H9 (cell line): ENCODE results near the gene PPP1R27. TPM values are rescaled to one million over a fixed set of nuclear protein-coding genes. Genes with fewer than 3 reads are reported as not detected.

Source experiments
- DNase-seq: peaks from one replicate; pipeline ENCODE4 v3.0.0-alpha.2; 2017
- H2AFZ ChIP-seq: one replicate; pipeline ENCODE4 v1.6.1; 2013; ENCODE audit warnings: mild to moderate bottlenecking, low read length, control low read depth, moderate library complexity
- H2AK5ac ChIP-seq: 2 replicates; pipeline ENCODE4 v1.6.1; 2013; ENCODE audit warnings: low read length, control low read depth, mixed read lengths; ENCODE audit not compliant: insufficient read length
- H2BK120ac ChIP-seq: one replicate; pipeline ENCODE4 v1.6.1; 2013; ENCODE audit warnings: low read depth, mild to moderate bottlenecking, low read length, control low read depth, inconsistent platforms; ENCODE audit not compliant: poor library complexity, severe bottlenecking
- H2BK12ac ChIP-seq: 2 replicates; pipeline ENCODE4 v1.6.1; 2013; ENCODE audit warnings: low read length, control low read depth, mixed read lengths, low read depth; ENCODE audit not compliant: insufficient read length
- H2BK15ac ChIP-seq: 2 replicates; pipeline ENCODE4 v1.6.1; 2013; ENCODE audit warnings: low read depth, low read length, control low read depth
- H2BK20ac ChIP-seq: one replicate; pipeline ENCODE4 v1.6.1; 2013; ENCODE audit warnings: low read depth, mild to moderate bottlenecking, low read length, control low read depth, inconsistent platforms; ENCODE audit not compliant: poor library complexity, severe bottlenecking
- H2BK5ac ChIP-seq: 2 replicates; pipeline ENCODE4 v1.6.1; 2013; ENCODE audit warnings: low read length, control low read depth, mixed read lengths; ENCODE audit not compliant: insufficient read length
- H3K14ac ChIP-seq: 2 replicates; pipeline ENCODE4 v1.6.1; 2013; ENCODE audit warnings: low read length, control low read depth; ENCODE audit not compliant: insufficient read depth
- H3K18ac ChIP-seq: 2 replicates; pipeline ENCODE4 v1.6.1; 2013; ENCODE audit warnings: low read depth, mild to moderate bottlenecking, mixed read lengths, low read length, control low read depth; ENCODE audit not compliant: insufficient read length
- H3K23ac ChIP-seq: 2 replicates; pipeline ENCODE4 v1.6.1; 2013; ENCODE audit warnings: low read length, control low read depth, mixed read lengths, low read depth; ENCODE audit not compliant: insufficient read length
- H3K23me2 ChIP-seq: 2 replicates; pipeline ENCODE4 v1.6.1; 2013; ENCODE audit warnings: low read depth, mild to moderate bottlenecking, mixed read lengths, low read length, control low read depth; ENCODE audit not compliant: insufficient read length, poor library complexity, severe bottlenecking
- H3K27ac ChIP-seq: 2 replicates; pipeline ENCODE4 v1.5.1; 2013; ENCODE audit warnings: low read length, control low read depth, mixed read lengths, low read depth; ENCODE audit not compliant: insufficient read length
- H3K27me3 ChIP-seq: 2 replicates; pipeline ENCODE4 v1.6.1; 2013; ENCODE audit warnings: low read length, control low read depth, inconsistent platforms; ENCODE audit not compliant: insufficient read depth
- H3K4ac ChIP-seq: 2 replicates; pipeline ENCODE4 v1.6.1; 2013; ENCODE audit warnings: low read depth, mild to moderate bottlenecking, control low read depth, inconsistent platforms, low read length, moderate library complexity
- H3K4me1 ChIP-seq: 2 replicates; pipeline ENCODE4 v1.6.1; 2013; ENCODE audit warnings: low read length, control low read depth, inconsistent platforms; ENCODE audit not compliant: insufficient read depth
- H3K4me2 ChIP-seq: 2 replicates; pipeline ENCODE4 v1.6.1; 2013; ENCODE audit warnings: low read length, control low read depth, mixed read lengths; ENCODE audit not compliant: insufficient read length, insufficient read depth
- H3K56ac ChIP-seq: 2 replicates; pipeline ENCODE4 v1.6.1; 2013; ENCODE audit warnings: low read depth, mild to moderate bottlenecking, mixed read lengths, low read length, control low read depth; ENCODE audit not compliant: insufficient read length
- H3K79me1 ChIP-seq: 2 replicates; pipeline ENCODE4 v1.6.1; 2013; ENCODE audit warnings: low read depth, mild to moderate bottlenecking, moderate library complexity, low read length, control low read depth, inconsistent platforms; ENCODE audit not compliant: insufficient read depth, poor library complexity, severe bottlenecking
- H3K79me2 ChIP-seq: 2 replicates; pipeline ENCODE4 v1.6.1; 2013; ENCODE audit warnings: low read length, control low read depth, inconsistent platforms; ENCODE audit not compliant: insufficient read depth
- H3K9ac ChIP-seq: 2 replicates; pipeline ENCODE4 v1.6.1; 2013; ENCODE audit warnings: low read length, control low read depth, mixed read lengths; ENCODE audit not compliant: insufficient read length; ENCODE audit errors: extremely low read depth
- H3K9me3 ChIP-seq: one replicate; pipeline ENCODE4 v1.6.1; 2013; ENCODE audit warnings: low read depth, low read length, inconsistent platforms; ENCODE audit not compliant: control insufficient read depth
- H3T11ph ChIP-seq: one replicate; pipeline ENCODE4 v1.6.1; 2013; ENCODE audit warnings: mild to moderate bottlenecking, low read length, control low read depth, inconsistent platforms
- H4K20me1 ChIP-seq: one replicate; pipeline ENCODE4 v1.6.1; 2013; ENCODE audit not compliant: control insufficient read depth, insufficient read length, insufficient read depth
- H4K5ac ChIP-seq: 2 replicates; pipeline ENCODE4 v1.6.1; 2013; ENCODE audit warnings: low read depth, mild to moderate bottlenecking, mixed read lengths, low read length, control low read depth; ENCODE audit not compliant: insufficient read length
- H4K8ac ChIP-seq: replicated peaks from 2 replicates; pipeline ENCODE4 v1.6.1; 2013; ENCODE audit warnings: low read length, control low read depth, mixed read lengths, low read depth; ENCODE audit not compliant: insufficient read length
- H4K91ac ChIP-seq: 2 replicates; pipeline ENCODE4 v1.6.1; 2013; ENCODE audit warnings: low read depth, mild to moderate bottlenecking, moderate library complexity, mixed read lengths, low read length, control low read depth; ENCODE audit not compliant: insufficient read length
- H3K27ac Mint-ChIP-seq, 3 experiments: 2 replicates in 2 of 3; 3 replicates in 1 of 3; pipeline ENCODE4 v1.8.0; 2020 to 2021; ENCODE audit warnings: mixed read lengths in 3 of 3, mild to moderate bottlenecking in 1 of 3, moderate library complexity in 1 of 3
- H3K27me3 Mint-ChIP-seq: 2 replicates; pipeline ENCODE4 v1.8.0; 2021; ENCODE audit warnings: low read depth, mild to moderate bottlenecking, moderate library complexity, mixed read lengths
- H3K36me3 Mint-ChIP-seq, 3 experiments: 2 replicates in 2 of 3; 3 replicates in 1 of 3; pipeline ENCODE4 v1.8.0; 2020 to 2021; ENCODE audit warnings: low read depth in 3 of 3, mixed read lengths in 3 of 3; ENCODE audit not compliant: insufficient read depth in 1 of 3
- H3K4me1 Mint-ChIP-seq, 2 experiments: 2 replicates each; pipeline ENCODE4 v1.8.0; 2020; ENCODE audit warnings: mixed read lengths in 2 of 2
- H3K4me3 Mint-ChIP-seq, 2 experiments: 2 replicates in 1 of 2; 3 replicates in 1 of 2; pipeline ENCODE4 v1.8.0; 2020 to 2021; ENCODE audit warnings: mild to moderate bottlenecking in 2 of 2, mixed read lengths in 2 of 2, moderate library complexity in 1 of 2
- H3K9me3 Mint-ChIP-seq, 2 experiments: 2 replicates in 1 of 2; 3 replicates in 1 of 2; pipeline ENCODE4 v1.8.0; 2020; ENCODE audit warnings: mild to moderate bottlenecking in 2 of 2, mixed read lengths in 2 of 2, moderate library complexity in 1 of 2
- WGBS: extraction: QIAGEN DNeasy Blood & Tissue Kit; methylation state at CpG from one replicate; pipeline ENCODE4 v1.1.7; 2013; ENCODE audit warnings: missing lambda C conversion rate, low lambda C conversion rate, mixed read lengths; ENCODE audit not compliant: insufficient read length; ENCODE audit errors: extremely low coverage; 5-methylcytosine and 5-hydroxymethylcytosine counted together
- total RNA-seq: library from RNA; stranded (reverse); gene quantifications from 2 replicates; pipeline ENCODE4 v1.2.1, GENCODE V29; 2021
- TF ChIP-seq, protein P1 (sequence below): fragments of 200-600 bp; sonication (generic); conservative IDR thresholded peaks from 3 replicates; pipeline ENCODE4 v1.8.0; 2021; ENCODE audit warnings: antibody characterized with exemption, mild to moderate bottlenecking

PPP1R27 gene
- total RNA-seq, 1 experiment from 2014 or later: 0.22 TPM

DNA sequence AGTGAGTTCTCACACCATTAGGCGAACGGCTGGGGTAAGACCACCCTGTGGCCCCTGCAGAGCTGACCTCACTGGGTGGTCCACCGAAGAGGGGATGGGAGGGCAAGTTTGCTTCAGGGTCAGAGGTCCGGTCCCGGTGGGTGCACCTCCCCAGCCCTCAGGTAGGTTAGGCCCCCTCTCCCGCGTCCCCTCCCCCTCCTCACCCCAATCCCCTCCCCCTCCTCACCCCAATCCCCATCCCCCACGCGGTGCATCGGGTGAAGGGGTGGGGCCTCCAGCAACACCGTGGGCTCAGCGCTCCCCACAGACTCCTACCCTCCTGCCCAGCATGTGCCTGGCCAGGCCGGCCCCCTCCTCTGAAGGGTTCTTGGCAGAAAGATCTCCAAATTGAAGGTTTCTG lies 15.1 kb downstream of the PPP1R27 start:
- Histone ChIP-seq H4K5ac (no peak overlapping the region), H4K20me1 (no peaks in the 10 kb centered on the region), H3K9me3 (no peaks in the 10 kb centered on the region), H3K79me1 (no peaks in the 10 kb centered on the region), H3K27ac (no peak overlapping the region), H2BK5ac (no peak overlapping the region), H3K4ac (no peak overlapping the region), H4K91ac (no peak overlapping the region), H3K56ac (no peak overlapping the region), H3K23me2 (no peaks in the 10 kb centered on the region), H2AFZ (no peak overlapping the region), H2BK12ac (no peak overlapping the region), H3K18ac (no peak overlapping the region), H2AK5ac (no peak overlapping the region), H3K4me2 (no peak overlapping the region), H2BK15ac (no peak overlapping the region), H3K79me2 (no peaks in the 10 kb centered on the region), H4K8ac (no peak overlapping the region), H3K14ac (no peak overlapping the region; the same call in 1 of the 2 replicates), H3T11ph (no peak overlapping the region), H3K23ac (no peak overlapping the region), H3K9ac (no peak overlapping the region), H3K27me3 (no peaks in the 10 kb centered on the region), H2BK20ac (no peak overlapping the region), H2BK120ac (no peak overlapping the region), H3K4me1 (no peaks in the 10 kb centered on the region; the same call in 1 of the 2 replicates)
- Mint-ChIP-seq H3K27ac (no peak overlapping the region), H3K9me3 (no peaks in the 10 kb centered on the region; a peak in 2 of 5 replicates), H3K4me1 (peaks cover 0 to 10% of the 10 kb centered on the region in 2 experiments; a peak in 1 of 4 replicates), H3K4me3 (no peak overlapping the region), H3K36me3 (peaks cover 0 to 5% (median 4%) of the 10 kb centered on the region in 3 experiments; a peak in 4 of 7 replicates), H3K27me3 (peaks cover 10% of the 10 kb centered on the region)
- DNase-seq: no peak
- TF ChIP-seq, protein P1, sequence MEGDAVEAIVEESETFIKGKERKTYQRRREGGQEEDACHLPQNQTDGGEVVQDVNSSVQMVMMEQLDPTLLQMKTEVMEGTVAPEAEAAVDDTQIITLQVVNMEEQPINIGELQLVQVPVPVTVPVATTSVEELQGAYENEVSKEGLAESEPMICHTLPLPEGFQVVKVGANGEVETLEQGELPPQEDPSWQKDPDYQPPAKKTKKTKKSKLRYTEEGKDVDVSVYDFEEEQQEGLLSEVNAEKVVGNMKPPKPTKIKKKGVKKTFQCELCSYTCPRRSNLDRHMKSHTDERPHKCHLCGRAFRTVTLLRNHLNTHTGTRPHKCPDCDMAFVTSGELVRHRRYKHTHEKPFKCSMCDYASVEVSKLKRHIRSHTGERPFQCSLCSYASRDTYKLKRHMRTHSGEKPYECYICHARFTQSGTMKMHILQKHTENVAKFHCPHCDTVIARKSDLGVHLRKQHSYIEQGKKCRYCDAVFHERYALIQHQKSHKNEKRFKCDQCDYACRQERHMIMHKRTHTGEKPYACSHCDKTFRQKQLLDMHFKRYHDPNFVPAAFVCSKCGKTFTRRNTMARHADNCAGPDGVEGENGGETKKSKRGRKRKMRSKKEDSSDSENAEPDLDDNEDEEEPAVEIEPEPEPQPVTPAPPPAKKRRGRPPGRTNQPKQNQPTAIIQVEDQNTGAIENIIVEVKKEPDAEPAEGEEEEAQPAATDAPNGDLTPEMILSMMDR: no peak
- no CpG with 5 or more reads among the region's 13 CpGs for WGBS
